NCI-H748 (cell line): ENCODE data around the gene MFSD11.
"Not testable (repeated sequence)": the region's sequence is repeated elsewhere in the genome, so short reads cannot be mapped to it uniquely, and the experiment has no call there.

Experiments
- DNase-seq: peaks from one replicate; lab custom pipeline; 2025; ENCODE audit not compliant: unreplicated experiment; lab: John Stamatoyannopoulos, UW

The MFSD11 gene

GRCh38 chr17:76707985-76708807 lies 29.7 kb upstream of the MFSD11 start:
- no peak for DNase-seq

- DNase-seq: peak; percentile 49
These were observed 28.6 kb upstream of the MFSD11 start for GRCh38 chr17:76709077-76709950.

GRCh38 chr17:76709951-76710862 lies 27.7 kb upstream of the MFSD11 start:
- DNase-seq: peak; percentile 12

GRCh38 chr17:76710863-76711611 lies 26.9 kb upstream of the MFSD11 start, which contains the start of gene MXRA7:
MXRA7 (minus strand) TSS chr17:76710965; CDS start chr17:76710946, 19 bp downstream.
- peak; percentile 57 for DNase-seq

- DNase-seq: not testable (repeated sequence)
These were observed 25.6 kb upstream of the MFSD11 start for GRCh38 chr17:76712321-76712720.

GRCh38 chr17:76713765-76714164 lies 24.2 kb upstream of the MFSD11 start:
- DNase-seq: no peak

- no peak for DNase-seq
These were observed 23.6 kb upstream of the MFSD11 start for GRCh38 chr17:76714336-76714735.

- peak; percentile 15 for DNase-seq
These were observed 23.0 kb upstream of the MFSD11 start for GRCh38 chr17:76714822-76715495.

- DNase-seq: no peak
These were observed 22.5 kb upstream of the MFSD11 start for GRCh38 chr17:76715496-76715830.

- no peak for DNase-seq
These were observed 21.6 kb upstream of the MFSD11 start for GRCh38 chr17:76716146-76716838.

GRCh38 chr17:76716839-76717215 lies 21.1 kb upstream of the MFSD11 start:
- no peak for DNase-seq

- DNase-seq: no peak
These were observed 19.4 kb upstream of the MFSD11 start for GRCh38 chr17:76718516-76718915.

- no peak for DNase-seq
These were observed 17.7 kb upstream of the MFSD11 start for GRCh38 chr17:76720211-76720610.

- no peak for DNase-seq
These were observed 17.0 kb upstream of the MFSD11 start for GRCh38 chr17:76720941-76721340.

GRCh38 chr17:76721463-76721862 lies 16.5 kb upstream of the MFSD11 start:
- no peak for DNase-seq

GRCh38 chr17:76722279-76722678 lies 15.6 kb upstream of the MFSD11 start:
- DNase-seq: no peak

- DNase-seq: not testable (repeated sequence)
These were observed 14.9 kb upstream of the MFSD11 start for GRCh38 chr17:76722977-76723376.

GRCh38 chr17:76723812-76724211 lies 14.1 kb upstream of the MFSD11 start:
- DNase-seq: no peak

GRCh38 chr17:76725580-76726230 lies 12.2 kb upstream of the MFSD11 start:
- DNase-seq: peak; percentile 21
